ENCODE measurements around the gene MBP.
A peak's percentile ranks its signal among the peaks of the same experiment; 100 is the strongest.

Gene MBP

DNA sequence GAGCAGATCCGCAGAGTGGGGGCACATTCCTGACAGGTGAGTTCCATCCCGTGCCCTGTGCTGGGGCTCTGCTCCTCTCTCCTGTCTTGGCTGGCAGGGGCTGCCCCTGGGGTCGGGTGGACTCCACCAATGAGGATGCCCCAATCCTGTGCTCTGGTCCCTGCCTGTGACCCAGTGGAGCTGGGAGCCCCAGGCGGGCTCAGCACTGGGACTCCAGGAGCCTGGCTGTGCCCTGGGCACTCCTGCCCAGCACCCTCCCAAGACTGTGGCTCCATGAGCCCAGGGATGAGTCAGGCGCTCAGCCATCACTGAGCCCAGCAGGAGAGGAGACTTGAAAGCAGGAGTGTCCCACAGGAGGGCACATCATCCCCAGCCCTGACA lies 53.9 kb downstream of the MBP start:
- DNase-seq: no peak

DNA sequence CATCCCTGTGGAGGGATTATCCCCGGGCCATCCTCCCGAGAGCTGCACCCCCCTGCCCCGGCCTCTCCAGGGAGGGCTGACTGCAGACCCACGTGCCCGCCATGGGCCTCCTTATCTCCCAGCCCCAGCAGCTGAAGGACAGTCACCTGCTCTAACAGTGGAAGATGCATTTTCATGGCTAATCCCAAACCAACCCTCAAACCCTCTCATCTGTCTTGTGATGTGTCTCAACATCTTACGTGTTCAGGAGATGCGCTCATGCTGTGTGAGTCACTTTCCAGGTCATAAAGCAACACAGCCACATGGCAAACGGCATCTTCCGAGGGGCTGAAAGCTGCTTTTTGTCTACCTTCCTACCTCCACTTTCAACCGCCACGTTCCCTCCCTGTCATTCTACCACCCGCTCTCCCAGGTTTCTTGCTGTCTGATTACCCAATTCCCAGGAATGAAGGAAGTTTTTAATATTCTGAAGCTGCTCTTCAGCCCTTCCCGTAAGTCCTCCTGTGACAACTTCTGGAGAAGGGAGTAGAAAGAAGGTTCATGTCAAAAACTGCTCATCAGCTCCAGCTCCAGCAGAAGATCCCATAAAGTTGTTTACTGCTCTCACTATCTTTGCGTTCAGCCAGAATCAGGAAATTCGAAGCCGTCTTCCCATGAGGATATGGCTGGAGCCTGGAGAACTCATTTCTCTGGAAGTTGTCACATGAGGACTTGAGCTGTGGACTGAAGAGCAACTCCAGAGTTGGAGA lies 54.5 kb downstream of the MBP start:
- DNase-seq: no peak

DNA sequence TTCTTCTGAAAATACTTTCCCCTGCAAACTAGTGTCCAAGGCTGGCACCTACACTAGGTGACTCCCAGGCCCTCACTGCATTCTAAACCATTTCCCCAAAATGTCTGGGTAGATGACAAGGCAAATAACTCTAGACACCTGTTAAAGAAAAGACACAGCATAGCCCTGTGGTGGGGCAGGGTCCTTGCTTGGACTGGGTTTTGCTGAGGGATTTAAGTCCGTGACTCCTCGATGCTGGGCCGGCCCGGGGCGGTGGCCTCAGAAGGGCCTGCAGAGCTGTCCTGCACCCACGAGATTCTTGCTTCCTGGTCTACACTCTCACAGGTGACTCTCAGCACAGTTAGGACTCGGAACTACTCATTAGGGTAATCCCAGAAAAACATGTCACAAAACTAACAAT lies 55.2 kb downstream of the MBP start:
- no peak for DNase-seq

DNA sequence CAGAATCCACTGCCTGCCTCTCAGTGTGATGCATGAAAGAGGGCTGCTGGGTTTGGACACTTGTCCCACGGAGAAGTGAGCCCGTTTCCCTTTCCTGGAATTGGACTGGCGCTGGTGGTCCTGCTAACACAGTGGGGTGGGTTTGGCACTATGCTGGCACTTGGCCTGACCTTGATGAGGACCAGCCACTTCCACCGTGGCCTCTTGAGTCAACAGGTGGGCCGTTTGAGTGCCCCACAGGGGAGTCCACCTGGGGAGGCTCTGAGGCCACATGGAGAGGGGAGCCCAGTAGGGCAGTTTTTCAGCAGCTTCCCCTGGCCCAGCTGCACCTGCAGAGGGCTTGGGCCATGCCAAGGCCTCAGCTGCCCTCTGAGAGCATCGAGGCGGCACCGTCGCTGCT lies 56.5 kb downstream of the MBP start:
- DNase-seq: no peak

DNA sequence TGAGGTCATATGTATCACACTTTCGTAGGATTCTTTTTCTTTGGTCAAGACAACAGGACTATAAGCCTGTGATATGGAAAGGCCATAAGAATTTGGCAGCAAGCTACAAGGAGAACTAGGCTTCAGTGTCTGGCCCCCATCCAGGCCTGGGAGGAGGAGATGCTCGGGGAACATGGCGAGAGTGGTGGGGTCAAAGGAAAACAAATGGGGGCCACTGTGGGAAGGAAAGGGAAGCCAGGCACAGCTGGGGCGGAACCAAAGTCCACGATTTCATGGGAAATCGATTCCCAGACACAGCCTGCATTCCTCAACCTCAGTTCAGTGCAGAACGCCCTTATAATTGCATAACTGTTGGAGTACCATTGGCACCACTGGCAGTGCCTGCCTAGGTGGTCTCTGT lies 58.2 kb downstream of the MBP start:
- DNase-seq: no peak

DNA sequence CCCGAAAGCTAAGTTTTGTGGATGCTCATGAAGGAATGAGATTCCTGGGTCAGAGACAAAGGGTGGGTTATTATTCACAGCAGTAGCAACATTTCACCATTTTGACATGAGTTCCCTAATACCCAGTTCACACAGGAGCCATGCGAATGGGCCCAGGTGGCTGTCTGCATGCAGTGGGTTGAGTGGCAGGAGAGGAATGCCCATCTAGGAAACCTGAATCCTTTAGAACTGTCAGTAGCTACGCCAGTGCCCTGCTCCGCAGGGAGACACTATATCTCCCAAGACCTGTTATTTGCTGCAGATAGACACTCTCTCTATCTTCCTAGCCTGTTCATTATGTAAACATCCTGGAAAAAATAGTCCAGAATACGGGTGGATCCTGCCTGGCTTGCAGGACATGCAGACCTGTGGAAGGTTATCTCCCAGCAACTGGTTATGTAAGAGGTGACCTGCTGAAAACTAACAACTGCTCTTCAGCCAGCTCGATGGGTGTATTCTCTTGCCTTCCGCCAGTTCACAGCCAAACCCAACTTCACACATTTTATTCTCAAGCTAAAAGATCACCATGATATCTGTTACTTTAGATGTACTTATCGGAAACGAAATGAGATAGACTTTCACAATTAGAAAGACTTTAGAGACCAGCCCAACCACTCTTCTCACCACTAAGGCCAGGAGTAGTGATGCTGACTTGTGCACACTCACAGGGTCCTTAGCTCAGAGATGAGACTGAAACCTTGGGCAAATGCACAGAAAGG lies 59.1 kb downstream of the MBP start:
- no peak for DNase-seq

DNA sequence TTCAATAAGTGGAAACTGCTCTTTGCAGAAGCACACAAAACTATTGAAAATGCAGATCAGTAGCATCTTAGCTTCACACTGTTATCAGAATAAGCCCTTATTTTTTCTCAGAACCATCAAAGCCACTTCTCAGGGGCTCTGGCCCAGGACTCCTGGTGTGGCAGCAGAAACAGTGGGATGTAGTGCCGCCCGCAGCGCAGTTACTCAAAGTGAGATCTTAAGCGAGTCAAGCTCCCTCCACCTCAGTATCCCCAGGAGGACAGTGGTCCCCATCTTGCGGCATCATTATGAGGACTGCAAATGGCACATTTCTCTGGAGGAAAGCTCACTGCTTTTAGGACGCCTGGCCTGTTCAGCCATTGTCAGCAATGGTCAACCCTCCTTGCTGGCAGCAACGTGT lies 60.0 kb downstream of the MBP start:
- no peak for DNase-seq

DNA sequence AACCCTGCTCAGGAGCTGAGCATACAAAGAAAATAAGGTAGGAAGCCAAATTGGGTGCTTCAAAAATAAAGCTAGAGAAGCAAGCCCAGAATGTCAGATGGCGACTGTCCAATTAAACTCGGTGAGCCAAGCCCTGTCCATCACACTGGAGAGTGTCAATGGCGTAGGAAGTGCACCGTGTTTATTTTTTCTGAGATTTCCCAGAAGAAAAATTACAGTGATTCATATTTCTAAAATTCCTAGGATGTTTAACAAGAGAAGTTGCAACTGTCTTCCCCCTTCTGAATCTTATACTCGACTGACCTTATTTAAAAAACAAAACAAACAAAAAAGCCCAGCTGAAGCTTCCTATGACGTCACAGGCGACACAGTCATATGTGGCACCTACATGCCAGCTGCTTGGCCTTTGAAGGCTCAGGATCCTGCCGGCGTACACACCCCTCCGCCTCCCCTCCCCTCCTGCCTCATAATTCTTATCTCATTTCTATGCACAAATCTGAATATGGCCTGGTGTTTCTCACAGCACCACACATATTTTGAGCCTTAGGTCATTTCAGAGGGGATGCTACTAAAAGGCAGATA lies 60.8 kb downstream of the MBP start:
- DNase-seq: peak; percentile 65

DNA sequence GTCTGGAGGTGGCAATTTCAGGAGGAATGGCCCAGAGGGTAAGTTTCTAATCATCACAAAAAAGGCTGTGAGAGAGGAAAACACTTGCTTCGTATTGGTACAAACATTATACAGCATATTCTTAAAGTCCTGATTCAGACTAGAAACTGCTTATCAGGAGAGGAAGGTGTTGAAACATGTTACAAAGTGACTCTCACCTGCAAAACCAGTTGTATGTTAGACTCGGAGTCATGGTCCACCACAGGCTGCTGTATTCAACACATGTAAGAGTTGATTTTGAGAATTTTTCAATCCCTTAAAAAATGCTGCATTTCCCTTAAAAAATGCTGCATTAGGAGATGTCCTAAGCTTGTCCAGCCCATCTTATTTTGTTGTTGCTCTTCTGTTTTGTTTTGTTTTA lies 61.5 kb downstream of the MBP start:
- DNase-seq: no peak

DNA sequence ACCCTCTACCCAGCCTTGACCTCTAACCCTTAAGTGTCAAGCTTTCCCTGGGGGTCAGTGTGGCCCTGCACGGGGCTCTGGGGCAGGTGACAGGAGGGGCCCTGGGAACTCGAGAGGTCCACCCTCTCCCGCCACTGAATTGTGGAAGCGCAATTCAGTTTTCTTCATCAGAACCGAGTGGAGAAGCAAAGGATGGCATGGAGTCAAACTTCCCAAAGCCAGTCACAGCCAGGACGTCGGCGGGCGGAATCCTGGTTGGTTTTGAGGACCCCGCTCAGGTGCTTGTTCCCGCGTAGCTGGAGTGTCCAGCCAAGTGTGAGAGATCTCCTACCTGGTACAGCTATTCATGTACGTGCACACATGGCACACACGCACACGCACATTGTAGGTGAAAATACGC lies 62.0 kb downstream of the MBP start:
- no peak for DNase-seq

DNA sequence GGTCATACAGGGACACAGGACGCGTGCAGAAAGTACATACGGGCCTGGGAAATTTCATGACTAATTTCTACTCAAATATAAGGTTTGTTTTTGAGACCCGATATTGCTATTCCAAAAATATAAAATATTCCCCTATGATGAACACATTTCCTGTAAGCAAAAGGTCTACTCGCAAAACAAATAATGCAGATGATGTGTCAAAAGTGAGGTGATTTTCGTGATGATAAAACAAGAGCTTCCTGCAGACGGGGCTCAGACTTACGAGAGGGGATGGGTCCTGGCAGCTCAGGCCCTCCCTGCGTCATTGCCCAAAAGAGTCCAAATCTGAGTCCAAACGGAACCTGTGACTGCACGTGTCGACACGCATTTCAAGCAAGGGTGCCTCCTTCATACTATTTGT lies 62.7 kb downstream of the MBP start:
- no peak for DNase-seq

DNA sequence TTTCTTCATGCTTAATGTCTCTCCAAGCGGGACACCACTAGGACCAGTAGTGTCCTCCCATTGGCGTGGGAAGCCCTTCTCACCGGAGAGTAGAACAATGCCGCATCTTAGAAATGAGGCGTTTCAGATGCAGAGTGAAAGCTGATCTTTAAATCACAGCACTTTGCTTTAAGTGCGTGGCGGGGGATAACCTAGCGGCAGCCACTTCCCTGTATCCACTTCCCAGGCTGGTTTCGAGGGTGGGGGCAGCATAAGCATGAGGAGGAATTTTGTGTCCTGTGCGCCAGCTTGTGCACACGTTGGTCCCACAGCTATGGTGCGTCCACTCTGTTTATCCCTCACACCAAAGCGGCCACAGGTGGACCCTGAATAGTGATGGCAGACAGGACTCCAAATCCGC lies 63.1 kb downstream of the MBP start:
- DNase-seq: no peak

DNA sequence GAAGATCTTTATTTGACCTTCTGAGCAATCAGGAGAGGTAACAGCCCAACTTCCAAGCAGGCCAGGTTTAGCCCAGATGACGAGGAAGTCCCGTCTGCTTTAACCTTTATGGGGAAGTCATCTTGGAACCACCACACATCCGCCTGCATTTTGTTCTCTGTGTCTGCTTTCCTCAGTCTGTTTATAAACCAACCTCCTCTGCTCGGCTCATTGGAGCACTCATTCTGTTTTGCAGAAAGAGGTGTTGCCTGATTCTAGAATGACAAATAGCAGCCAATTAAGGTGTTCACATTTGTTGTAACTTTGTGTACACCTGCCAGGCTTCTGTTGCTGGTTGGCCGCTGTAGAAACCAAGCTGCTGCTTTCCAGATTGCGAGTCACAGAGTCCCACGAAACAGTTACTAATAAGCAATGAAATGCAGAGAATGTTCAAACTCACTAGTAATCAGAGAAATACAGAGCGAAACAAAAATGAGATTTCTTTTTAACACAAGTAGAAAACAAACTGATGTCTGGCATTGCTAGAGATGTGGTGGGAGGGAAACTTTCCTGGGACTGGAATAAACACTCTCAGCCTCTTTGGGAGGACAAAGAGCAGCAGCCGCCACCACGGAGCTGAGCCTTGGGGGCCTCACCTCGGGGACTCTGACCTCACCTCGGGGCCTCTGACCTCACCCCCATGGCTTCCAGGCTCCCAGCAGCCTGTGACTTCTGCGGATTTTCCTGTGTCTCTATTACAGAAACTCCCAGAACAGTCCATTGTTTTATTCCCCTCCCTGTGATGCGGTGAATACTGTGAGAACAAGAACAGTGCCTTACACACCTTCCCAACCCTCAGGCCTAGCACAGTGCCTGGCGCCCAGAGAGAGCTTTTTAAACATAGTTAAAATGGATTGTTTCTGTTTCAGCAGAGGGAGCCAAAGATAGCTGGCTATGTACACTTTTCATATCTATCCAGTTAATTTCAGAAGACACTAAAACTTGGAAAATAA lies 64.0 kb downstream of the MBP start:
- peak; percentile 51 for DNase-seq

DNA sequence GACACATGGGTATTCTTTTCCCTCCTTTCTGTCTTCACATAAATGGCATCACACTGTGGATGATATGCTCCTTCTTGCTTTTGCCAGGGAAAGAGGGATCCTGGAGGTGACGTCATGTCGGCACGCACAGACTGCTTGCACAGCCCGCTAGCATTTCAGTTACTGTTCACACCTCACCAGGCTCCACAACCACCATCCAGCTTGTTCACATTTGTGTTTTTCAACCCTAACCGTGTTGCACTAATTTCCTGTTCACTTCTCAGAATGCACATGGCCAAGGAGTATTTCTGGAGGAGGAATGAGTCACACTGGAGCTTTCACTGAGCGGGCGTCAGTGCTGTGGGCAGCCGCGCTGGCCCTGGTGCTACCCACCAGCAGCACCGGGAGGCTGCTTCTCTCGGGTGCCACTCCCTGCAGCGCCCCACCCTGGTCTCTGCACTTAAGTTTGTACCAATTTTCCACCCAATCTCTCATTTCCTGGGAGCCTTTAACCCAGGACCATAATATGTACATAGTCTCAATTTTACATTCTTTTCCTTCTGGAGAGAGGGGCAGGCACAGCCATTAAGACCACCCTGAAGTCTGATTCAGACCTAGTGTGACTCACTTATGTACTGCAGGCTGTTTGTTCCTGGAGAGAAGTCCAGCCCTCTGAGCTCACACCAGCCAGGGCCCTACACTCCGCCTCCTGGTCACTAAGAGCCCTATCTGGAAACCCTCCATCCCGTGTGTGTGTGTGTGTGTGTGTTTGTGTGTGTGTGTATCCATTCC lies 65.1 kb downstream of the MBP start:
- peak; percentile 76 for DNase-seq

DNA sequence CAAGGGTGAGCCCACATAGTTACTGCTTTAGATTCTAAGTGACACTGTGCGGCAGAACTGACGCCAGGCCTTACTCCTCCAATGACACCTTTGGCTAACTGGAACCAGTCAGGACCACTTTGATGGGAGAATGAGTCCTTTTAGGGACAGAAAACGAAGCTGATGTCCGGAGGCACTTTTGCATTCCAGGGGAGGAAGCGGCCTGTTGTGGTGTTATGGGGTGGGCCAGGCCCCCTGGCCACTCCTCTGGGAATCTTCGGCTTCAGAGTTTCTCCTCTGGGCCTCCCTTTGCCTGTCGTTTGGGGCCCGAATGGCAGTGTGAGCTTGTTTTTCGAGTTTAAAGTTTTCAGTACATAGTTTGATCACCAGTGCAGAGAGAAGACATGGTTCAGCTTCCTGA lies 65.9 kb downstream of the MBP start:
- DNase-seq: no peak

DNA sequence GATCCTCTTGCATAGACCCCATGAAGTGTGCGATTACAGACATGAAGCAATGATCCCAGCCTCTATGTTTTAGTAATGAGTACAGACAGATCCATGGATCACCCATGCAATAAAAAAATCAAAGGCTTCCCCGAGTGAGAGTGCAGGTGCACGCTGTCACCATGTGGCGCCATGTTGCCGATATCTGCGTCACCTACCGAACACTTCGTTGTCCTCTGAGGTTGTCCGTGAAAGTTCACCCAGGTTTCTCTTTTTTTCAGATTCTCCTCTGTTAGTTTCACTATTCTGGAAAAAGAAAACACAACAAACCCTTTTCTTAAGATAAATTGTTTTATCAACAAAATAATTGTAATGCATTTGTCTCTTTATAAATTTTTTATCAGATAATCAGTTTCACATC lies 66.5 kb downstream of the MBP start:
- no peak for DNase-seq

DNA sequence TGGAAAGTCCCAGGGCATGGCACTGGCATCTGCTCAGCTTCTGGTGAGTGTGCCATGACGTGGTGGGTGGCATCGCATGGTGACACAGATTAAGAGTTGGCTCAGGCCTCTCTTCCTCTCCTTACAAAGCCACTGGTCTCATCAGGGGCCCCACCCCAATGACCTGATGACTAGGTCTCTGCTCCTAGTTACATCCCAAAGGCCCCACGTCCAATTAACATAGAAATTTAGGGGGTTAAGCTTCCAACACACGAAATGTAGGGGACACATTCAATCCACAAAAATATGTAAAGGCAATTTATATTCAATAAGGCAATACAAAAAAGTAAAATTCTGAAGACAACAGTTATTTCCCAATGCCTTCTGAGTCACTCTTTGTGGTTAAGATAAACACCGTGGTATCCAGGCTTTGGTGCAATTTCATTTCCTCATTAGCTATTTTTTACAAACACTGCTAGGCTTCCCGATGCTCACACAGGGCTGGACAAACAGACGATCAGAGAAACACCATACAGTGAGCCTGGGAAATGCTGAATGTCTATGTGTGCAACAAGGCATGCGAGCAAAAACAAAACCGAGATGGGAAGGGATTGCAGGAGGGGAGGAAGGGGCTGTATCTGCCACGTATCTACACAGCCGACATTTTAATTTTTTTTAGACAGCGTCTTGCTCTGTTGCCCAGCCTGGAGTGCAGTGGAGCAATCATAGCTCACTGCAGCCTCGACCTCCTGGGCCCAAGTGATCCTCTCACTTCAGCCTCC lies 67.2 kb downstream of the MBP start:
- peak; percentile 65 for DNase-seq

DNA sequence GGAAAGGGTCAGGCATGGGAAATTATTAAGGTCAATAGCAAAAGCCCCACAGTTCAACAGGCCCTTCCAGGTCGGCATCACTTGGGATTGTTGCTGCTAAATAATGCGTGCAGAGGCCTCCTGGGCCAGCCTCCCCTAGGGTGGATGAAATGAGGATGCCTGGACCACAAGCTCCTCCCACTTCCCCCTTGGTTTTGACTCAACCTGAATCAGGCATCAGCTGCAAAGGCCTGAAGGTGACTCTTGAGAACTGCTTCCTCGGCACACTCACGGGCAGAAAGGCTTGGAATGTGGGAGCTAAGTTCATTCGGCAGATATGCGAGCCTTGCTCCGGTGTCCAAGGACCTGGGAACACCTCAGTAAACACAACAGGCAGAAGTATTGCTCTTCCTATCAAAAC lies 69.3 kb downstream of the MBP start:
- peak; percentile 87 for DNase-seq

DNA sequence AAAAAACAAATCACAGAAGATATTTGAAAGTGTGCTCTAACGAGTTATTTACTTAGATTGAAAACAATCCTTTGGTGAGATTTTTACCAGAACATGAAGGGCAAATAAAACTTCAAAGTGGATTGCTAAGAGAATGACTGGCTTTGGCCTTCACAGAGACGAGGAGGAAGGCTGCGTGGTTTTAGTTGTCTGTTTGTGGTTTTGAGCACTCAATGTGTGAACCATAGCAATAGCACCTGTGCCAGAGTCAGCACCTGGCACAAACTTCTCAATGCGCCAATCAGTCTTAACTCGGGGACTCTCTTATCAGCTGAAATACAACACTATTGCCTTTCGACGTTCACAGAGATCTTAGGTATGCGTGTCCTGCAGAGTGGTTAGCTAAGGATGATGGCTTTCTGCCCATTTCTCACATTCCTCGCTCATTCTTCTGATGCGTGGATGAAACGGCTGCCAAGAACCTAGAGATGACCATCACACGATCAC lies 70.0 kb downstream of the MBP start:
- DNase-seq: peak; percentile 72

DNA sequence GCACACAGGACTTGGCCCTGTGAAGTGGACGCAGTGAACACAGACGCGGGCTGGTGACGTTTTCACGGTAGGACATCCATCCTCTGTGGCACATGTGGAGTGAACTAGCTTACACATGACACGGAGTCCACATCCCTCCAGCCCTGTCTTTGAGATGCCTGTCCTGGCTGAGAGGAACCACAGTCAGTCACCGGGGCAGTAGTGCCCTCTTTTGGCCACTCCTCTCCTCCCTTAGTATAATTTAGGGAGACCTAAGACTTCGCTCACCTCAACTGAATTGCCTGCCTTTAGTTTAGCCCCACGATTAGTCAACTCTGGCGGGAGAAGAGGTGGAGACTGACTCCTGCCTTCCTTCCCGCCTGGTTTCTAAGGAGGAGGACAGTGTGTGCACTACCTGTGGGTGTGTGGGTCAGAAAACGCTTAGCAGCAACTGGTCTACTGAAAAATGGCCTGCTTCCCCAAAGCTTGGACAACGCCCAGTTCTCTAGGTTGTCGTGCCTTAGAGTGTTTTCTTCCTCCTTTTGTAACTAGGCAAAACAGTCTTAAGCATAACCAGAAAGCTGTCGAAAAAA lies 70.6 kb downstream of the MBP start:
- DNase-seq: no peak
